Parathyroid adenoma (tissue), 2 donors: Measurements from ENCODE around the gene CACNA1B.

Source experiments
- H2AFZ ChIP-seq: fragments of 300-600 bp; sonication (generic); one replicate; pipeline ENCODE4 v1.7.0; 2017; ENCODE audit warnings: antibody characterized with exemption, mild to moderate bottlenecking
- H3K27ac ChIP-seq: fragments of 300-600 bp; sonication (generic); one replicate; pipeline ENCODE4 v1.7.0; 2017
- H3K27me3 ChIP-seq: fragments of 300-600 bp; sonication (generic); one replicate; pipeline ENCODE4 v1.7.0; 2017; ENCODE audit warnings: low read length; ENCODE audit not compliant: control insufficient read depth, insufficient read depth
- H3K36me3 ChIP-seq: fragments of 300-600 bp; sonication (generic); one replicate; pipeline ENCODE4 v1.7.0; 2017; ENCODE audit warnings: low read length; ENCODE audit not compliant: control insufficient read depth, insufficient read depth
- H3K4me1 ChIP-seq: fragments of 300-600 bp; sonication (generic); one replicate; pipeline ENCODE4 v1.7.0; 2017; ENCODE audit warnings: control low read depth
- H3K4me2 ChIP-seq: fragments of 300-600 bp; sonication (generic); one replicate; pipeline ENCODE4 v1.7.0; 2017; ENCODE audit warnings: low read length
- H3K4me3 ChIP-seq: fragments of 300-600 bp; sonication (generic); one replicate; pipeline ENCODE4 v1.7.0; 2017; ENCODE audit warnings: low read depth, low read length
- H3K79me2 ChIP-seq: fragments of 300-600 bp; sonication (generic); one replicate; pipeline ENCODE4 v1.7.0; 2017; ENCODE audit warnings: control low read depth
- H3K9ac ChIP-seq: fragments of 300-600 bp; sonication (generic); one replicate; pipeline ENCODE4 v1.7.0; 2017; ENCODE audit warnings: mild to moderate bottlenecking
- H3K9me3 ChIP-seq: fragments of 300-600 bp; sonication (generic); one replicate; pipeline ENCODE4 v1.7.0; 2017; ENCODE audit warnings: low read length; ENCODE audit not compliant: control insufficient read depth
- CTCF ChIP-seq: fragments of 300-600 bp; sonication (generic); IDR thresholded peaks from one replicate; pipeline ENCODE4 v1.7.0; 2017; ENCODE audit warnings: antibody characterized with exemption, mild to moderate bottlenecking
- donor health status: primary hyperparathyroidism.

Gene CACNA1B

GRCh38 chr9:137832830-137833590 is 44.6 kb upstream of the CACNA1B start:
- no peak overlapping the region for H3K27ac ChIP-seq
- no peak for TF ChIP-seq CTCF
- H3K4me2 ChIP-seq: no peak overlapping the region
- H3K9me3 ChIP-seq: no peaks in the 10 kb centered on the region
- no peaks in the 10 kb centered on the region for H3K27me3 ChIP-seq
- H3K79me2 ChIP-seq: peaks cover 2% of the 10 kb centered on the region
- H3K36me3 ChIP-seq: no peaks in the 10 kb centered on the region
- no peak overlapping the region for H2AFZ ChIP-seq
- H3K4me3 ChIP-seq: no peak overlapping the region
- no peak overlapping the region for H3K9ac ChIP-seq
- no peaks in the 10 kb centered on the region for H3K4me1 ChIP-seq

GRCh38 chr9:137833721-137834613 is 43.6 kb upstream of the CACNA1B start:
- H2AFZ ChIP-seq: no peak overlapping the region
- H3K4me1 ChIP-seq: no peaks in the 10 kb centered on the region
- H3K27ac ChIP-seq: no peak overlapping the region
- H3K9me3 ChIP-seq: no peaks in the 10 kb centered on the region
- H3K4me3 ChIP-seq: no peak overlapping the region
- no peaks in the 10 kb centered on the region for H3K79me2 ChIP-seq
- no peak overlapping the region for H3K9ac ChIP-seq
- no peak for TF ChIP-seq CTCF
- H3K36me3 ChIP-seq: no peaks in the 10 kb centered on the region
- no peak overlapping the region for H3K4me2 ChIP-seq
- H3K27me3 ChIP-seq: no peaks in the 10 kb centered on the region

- H3K4me1 ChIP-seq: no peaks in the 10 kb centered on the region
- no peak overlapping the region for H3K27ac ChIP-seq
- no peak overlapping the region for H3K4me3 ChIP-seq
- H3K36me3 ChIP-seq: no peaks in the 10 kb centered on the region
- no peaks in the 10 kb centered on the region for H3K27me3 ChIP-seq
- H3K9ac ChIP-seq: no peak overlapping the region
- H3K4me2 ChIP-seq: no peak overlapping the region
- H3K9me3 ChIP-seq: no peaks in the 10 kb centered on the region
- no peaks in the 10 kb centered on the region for H3K79me2 ChIP-seq
- no peak overlapping the region for H2AFZ ChIP-seq
- TF ChIP-seq CTCF: no peak
Measured at GRCh38 chr9:137834846-137835546, 42.6 kb upstream of the CACNA1B start.

- H3K4me2 ChIP-seq: no peak overlapping the region
- no peaks in the 10 kb centered on the region for H3K9me3 ChIP-seq
- no peaks in the 10 kb centered on the region for H3K4me1 ChIP-seq
- no peaks in the 10 kb centered on the region for H3K27me3 ChIP-seq
- H3K9ac ChIP-seq: no peak overlapping the region
- TF ChIP-seq CTCF: no peak
- H3K4me3 ChIP-seq: no peak overlapping the region
- H3K79me2 ChIP-seq: no peaks in the 10 kb centered on the region
- H3K27ac ChIP-seq: no peak overlapping the region
- no peak overlapping the region for H2AFZ ChIP-seq
- H3K36me3 ChIP-seq: no peaks in the 10 kb centered on the region
Measured at GRCh38 chr9:137836151-137836830, 41.3 kb upstream of the CACNA1B start.
